ENCODE measurements around the gene SBK1.
"Not testable (repeated sequence)": the region's sequence is repeated elsewhere in the genome, so short reads cannot be mapped to it uniquely, and the experiment has no call there.

SBK1 gene

GRCh38 chr16:28335678-28336077 is 43.4 kb downstream of the SBK1 start:
- not testable (repeated sequence) for DNase-seq (ENCODE audit: low read depth in 2 of 2)

- not testable (repeated sequence) for DNase-seq (ENCODE audit: low read depth in 2 of 2)
Observed at GRCh38 chr16:28336940-28337710, 44.8 kb downstream of the SBK1 start.

GRCh38 chr16:28338230-28338629 is 45.9 kb downstream of the SBK1 start:
- not testable (repeated sequence) for DNase-seq (ENCODE audit: low read depth in 2 of 2)

- not testable (repeated sequence) for DNase-seq (ENCODE audit: low read depth in 2 of 2)
Observed at GRCh38 chr16:28362600-28362999, 70.3 kb downstream of the SBK1 start.

- DNase-seq (ENCODE audit: low read depth in 2 of 2), result not testable (repeated sequence)
Observed at GRCh38 chr16:28363408-28363807, 71.1 kb downstream of the SBK1 start, which contains the start of gene NPIPB6. Gene NPIPB6 (minus strand): TSS chr16:28363508. CDS start chr16:28362822, 686 bp downstream.

GRCh38 chr16:28364268-28365173 is 72.2 kb downstream of the SBK1 start:
- DNase-seq (ENCODE audit: low read depth in 2 of 2), result peak in 1 of 2 donors; percentile 4

GRCh38 chr16:28367926-28368325 is 75.6 kb downstream of the SBK1 start:
- DNase-seq (ENCODE audit: low read depth in 2 of 2), result not testable (repeated sequence)

Data from stimulated activated CD4-positive, alpha-beta T cell treated with anti-CD3 and anti-CD28 coated beads, Interleukin-1b, Interleukin-23, amount 100 ng/mL, for 4 hours (primary cell).